DOHH2 (cell line): ENCODE results near the gene MTCH1.

Source experiments
- CTCF ChIP-seq: fragments of 200-600 bp; sonication (generic); IDR thresholded peaks from one replicate; pipeline ENCODE4 v1.5.1; 2014; ENCODE audit warnings: antibody characterized with exemption, mild to moderate bottlenecking, low read depth, low read length; ENCODE audit not compliant: poor library complexity, severe bottlenecking
- EZH2phosphoT487 ChIP-seq: fragments of 200-600 bp; sonication (generic); IDR thresholded peaks from 2 replicates; pipeline ENCODE4 v1.6.1; 2017; ENCODE audit warnings: borderline replicate concordance, mild to moderate bottlenecking, antibody characterized with exemption, low read length, moderate library complexity, mixed read lengths

GRCh38 chr6:36975231-36976006 is 10.6 kb downstream of the MTCH1 start:
- TF ChIP-seq CTCF (no peak), EZH2phosphoT487 (no peak)
